Left renal cortex interstitium (tissue), 4 donors: ENCODE results near the gene RADIL. TPM values are rescaled to one million over a fixed set of nuclear protein-coding genes. Genes with fewer than 3 reads are reported as not detected.

ENCODE experiments used
- DNase-seq, 4 donors: peaks; one replicate each; pipeline ENCODE4 v3.0.0-alpha.2; 2013; ENCODE audit warnings: low read depth in 4 of 4, low spot score in 2 of 4, missing footprints in 1 of 4
- polyA plus RNA-seq, 4 donors: library from polyadenylated mRNA; unstranded; fragments of 120-200 nt; gene quantifications; one replicate each; pipeline ENCODE4 v1.2.1, GENCODE V29; 2013; ENCODE audit not compliant: insufficient read length in 4 of 4

The RADIL gene
- polyA plus RNA-seq, 4 donors = 1.5 to 2.9 (median 1.9) TPM

DNA sequence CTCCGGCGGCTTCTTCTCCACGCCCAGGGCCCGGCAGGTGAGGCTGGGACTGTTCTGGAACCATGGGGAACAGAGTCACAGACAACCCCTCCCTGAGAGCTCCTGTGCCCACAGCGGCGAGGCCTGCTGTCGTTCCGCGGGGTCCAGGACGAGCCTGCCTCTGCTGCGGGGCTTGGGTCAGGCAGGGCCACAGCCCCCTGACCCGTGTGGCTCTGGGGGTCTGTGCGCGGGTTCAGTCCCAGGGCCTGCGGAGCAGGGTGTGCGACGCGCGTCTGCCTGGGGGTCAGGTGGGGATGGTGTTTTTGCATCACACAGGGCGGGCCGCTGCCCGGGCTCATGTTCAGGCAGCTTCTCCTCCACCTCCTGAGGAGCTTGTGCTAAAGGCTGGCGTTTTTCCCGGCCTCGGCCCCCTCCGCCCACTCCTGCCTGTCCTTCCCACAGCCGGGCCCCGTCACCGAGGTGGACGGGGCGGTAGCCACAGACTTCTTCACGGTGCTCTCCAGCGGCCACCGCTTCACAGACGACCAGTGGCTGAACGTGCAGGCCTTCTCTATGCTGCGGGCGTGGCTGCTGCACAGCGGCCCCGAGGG is 99.7 kb downstream of the RADIL start:
- no peak for DNase-seq

DNA sequence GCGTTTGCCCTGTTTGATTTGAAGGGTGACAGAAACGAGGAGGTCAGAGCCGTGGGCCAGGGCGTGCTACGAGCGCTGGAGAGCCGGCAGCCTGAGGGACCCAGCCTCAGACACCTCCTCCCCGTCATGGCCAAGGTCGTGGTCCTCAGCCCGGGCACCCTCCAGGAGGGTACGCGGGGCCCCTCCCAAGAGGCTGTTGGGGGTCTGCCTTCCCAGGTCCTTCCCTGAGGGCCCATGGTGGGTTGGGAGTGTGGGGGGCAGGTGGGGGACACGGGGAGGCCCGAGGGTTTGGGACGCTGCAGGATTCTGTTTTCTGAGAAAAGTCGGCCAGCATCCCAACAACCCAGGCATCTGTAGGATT is 100.2 kb downstream of the RADIL start:
- no peak for DNase-seq

DNA sequence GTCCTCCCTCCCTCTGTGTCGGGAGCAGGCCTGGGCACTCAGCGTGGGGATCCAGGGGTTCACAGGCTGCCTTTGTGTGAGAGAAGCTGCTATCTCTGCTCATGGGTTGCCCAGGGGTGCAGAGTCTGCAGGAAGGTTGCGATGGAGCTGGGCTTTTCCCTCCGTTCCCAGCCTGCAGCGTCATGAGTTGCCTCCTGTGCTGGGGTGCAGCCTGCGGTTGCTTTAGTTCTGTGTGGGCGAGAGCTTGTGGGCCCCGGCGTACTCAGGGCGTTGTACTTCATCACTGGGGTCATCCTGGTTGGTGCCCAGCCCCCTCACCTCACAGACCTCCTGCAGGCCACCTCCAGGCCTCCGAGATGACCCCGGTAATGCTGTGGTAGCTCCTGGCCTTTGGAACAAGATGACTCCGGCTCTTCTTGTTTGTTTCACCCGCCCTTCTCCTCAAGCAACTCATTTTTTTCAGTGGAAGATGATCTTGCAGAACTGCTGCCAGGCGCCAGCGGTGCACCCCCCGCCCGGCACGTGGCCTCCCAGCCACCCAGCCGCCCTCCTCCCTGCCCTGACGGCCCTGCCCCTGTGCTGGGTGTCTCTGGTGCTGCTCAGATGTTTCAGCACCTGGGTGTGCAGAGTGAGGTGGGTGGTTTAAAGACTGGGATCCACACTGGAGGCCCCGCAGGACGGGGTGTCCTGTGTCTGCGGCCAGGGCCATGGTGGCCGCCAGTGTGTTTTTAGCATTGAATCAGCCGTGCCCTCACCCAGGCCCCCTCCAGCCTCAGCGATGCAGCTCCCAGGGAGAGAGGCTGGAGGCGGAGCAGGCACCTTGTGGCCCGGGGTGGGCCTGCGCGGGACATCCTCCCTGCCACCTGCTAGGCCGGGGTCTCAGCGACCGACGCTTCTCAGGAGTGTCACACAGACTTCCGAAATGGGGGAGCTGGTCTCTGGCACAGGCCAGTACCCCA is 100.9 kb downstream of the RADIL start:
- no peak for DNase-seq

DNA sequence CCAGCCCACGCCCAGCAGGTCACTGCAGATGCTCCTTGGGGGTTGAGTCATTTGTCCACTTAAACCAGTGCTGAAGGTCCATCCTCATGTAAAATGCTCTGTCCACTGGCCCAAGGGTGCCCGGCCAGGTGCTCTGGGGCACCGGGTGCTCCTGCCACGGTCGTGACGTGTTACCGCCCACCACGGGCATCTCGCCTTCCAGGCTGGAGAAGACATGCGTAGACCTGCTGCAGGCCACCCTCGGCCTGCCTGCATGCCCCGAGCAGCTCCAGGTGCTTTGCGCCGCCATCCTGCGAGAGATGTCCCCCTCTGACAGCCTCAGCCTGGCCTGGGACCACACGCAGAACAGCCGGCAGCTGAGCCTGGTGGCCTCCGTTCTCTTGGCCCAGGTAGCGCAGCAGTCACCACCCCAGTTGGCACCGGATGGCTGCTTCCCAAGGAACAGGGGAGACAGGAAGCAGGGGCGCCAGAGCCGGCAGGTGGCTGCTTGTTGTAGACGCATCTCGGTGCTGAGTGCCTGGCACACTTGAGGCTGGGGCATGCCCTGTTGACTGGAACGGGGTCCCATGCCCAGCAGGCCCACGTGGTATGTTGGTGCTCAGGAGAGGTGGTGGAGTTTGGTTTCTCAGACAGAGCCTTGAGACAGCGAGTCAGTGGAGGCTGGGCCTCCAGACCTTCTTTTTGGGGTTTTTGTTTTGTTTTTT is 102.0 kb downstream of the RADIL start:
- no peak for DNase-seq

DNA sequence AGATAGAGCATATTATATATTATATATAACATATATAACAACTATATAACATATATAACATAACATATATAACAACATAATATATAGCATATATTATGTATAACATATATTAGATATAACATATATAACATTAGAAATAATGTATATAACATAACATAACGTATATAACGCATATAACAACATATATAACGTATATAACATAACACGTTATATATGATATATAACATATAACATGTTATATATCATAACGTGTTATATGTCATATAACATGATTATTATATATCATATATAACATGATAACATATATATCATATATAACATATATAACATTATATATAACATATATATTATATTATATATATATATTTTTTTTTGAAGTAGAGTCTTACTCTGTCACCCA is 104.4 kb downstream of the RADIL start:
- DNase-seq = no peak

DNA sequence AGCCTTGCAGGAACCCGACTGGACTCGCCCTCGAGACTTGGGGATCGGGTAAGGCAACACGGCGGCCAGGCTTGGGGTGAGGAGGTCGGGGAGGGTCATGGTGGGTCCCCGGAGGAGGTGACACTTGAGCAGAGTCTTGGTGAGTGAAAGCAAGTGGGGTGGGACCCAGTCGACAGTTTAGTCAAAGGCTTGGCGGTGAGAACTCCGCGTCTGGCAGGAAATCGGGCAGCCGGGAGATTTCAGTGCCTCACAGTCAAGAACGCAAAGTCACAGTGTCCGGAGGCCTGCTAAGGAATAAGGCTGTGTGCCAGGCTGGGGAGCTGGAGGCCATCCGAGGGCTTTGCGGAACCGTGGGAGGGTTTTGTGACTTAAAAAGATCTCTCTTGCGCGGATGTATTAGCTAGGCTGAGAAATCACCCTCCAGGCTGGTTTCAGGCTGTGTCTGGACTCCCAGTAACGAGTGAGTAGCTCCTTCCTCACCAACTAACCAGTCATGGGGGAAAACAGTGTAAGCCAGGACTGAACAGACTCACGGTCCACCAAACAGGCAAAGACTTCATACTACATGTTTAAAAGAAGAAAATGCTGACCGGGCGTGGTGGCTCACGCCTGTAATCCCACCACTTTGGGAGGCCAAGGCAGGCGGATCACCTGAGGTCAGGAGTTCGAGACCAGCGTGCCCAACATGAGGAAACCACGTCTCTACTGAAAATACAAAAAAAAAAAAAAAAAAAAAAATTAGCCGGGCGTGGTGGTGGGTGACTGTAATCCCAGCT is 107.5 kb downstream of the RADIL start:
- DNase-seq = no peak

DNA sequence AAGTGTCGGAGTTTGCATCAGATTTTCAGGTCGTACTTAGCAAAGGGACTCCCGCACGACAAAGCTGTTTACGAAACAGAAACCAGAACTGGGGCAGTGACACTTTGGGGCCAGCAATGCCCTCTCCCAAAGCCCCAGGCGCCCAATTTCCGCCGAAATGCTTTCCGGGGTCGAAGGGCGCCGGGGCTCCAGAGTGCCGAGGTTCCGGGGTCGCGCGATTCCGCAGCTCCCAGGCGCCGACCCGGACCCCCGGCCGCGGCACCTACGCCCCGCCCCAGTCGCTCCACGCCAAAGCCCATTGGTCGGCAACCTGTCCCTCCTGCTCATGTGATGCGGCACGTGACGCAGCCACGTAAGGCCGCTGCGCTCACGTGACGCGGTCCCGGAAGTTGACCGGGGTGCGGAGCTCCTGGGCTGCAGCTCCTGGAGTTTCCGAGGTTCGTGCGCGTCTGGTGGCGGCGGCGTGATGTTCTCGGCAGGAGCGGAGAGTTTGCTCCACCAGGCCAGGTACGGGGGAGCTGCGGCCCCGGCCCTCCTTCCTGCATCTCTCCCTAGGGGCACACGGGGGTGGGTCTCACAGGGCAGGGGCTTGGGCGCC is 108.2 kb downstream of the RADIL start, which contains the start of gene AP5Z1:
AP5Z1 (plus strand) TSS at position 374 of the 598 bp plus-strand sequence; CDS start at position 467, 93 bp downstream.
- DNase-seq = peak; percentile 83 to 92 (median 88)

DNA sequence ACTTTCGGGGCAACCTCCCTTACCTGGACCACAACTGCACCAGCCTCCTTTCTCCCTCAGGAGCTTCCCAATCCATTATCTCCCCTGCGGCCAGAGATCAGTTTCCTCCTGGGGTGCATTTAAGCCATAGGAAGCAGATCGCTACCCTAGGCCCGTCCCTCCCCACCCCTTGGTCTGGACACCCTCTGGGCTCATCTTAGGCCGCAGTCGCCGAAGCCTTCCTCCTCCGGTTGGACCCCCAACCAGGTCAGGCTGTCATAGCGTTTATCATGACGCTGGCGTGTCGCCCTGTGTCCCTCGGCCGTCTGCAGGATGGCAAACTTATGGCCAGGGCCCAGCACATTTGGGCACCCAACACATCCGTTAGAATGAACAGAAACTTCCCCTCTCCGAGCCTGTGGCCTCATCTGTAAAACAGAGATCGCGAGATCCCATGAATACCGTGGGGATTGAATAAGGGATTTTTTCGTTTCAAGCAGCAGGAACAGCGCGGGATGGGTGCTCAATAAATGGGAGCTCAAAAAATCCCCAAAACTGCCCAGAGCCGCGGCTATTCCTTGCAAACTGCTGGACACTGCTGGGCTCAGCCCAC is 108.8 kb downstream of the RADIL start:
- peak in 1 of 4 donors; percentile 72 for DNase-seq

DNA sequence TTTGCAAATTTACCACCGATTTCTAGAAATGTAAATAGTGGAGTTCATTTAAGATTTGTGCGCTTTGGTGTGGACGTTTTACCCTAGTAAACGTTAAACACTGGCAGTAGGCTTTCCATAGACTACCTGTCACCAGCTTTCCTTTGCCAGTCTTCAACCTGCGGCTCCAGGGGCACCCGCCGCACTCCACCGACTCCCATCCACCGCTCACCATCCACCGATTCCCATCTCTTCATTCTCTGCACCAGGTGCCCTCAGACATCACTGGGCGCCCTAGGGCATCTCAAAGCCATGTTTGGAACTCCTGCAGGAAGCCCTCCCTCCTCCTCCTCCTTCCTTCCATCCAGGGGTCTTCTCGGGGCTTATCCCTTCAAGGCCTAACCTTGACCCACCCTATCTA is 109.5 kb downstream of the RADIL start:
- DNase-seq = no peak

DNA sequence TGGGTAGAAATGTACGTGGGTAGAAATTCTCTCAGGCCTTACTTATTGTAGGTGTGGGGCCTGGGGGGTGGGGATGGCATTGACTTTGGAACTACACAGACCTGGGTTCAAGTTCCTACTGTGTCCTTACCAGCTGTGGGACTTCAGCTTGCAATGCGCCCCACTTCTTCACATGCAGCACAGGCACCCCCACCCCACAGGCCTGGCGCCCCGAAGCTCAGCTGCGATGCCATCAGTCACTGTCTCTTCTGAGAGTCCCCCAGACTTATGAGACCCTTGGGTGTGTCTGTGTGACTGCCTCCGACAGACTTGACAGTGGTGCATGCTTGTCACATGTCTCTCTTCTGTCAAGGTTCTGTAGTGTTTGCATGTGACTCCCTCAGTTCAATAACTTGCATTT is 111.2 kb downstream of the RADIL start:
- no peak for DNase-seq

DNA sequence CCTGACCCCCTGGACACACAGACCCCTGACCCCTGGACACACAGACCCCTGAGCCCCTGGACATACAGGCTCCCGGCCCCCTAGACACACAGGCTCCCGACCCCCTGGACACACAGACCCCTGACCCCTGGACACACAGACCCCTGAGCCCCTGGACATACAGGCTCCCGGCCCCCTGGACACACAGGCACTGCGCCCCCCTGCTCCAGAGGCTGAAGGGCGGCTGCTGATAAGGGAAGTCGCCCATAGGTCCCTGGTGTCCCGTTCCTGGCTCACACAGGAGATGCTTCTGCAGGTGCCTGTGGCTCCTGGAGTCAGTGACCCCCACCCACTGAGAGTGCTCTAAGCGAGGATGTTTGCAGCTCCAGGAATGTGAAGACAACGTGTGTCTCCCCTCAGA is 111.8 kb downstream of the RADIL start:
- DNase-seq = no peak

DNA sequence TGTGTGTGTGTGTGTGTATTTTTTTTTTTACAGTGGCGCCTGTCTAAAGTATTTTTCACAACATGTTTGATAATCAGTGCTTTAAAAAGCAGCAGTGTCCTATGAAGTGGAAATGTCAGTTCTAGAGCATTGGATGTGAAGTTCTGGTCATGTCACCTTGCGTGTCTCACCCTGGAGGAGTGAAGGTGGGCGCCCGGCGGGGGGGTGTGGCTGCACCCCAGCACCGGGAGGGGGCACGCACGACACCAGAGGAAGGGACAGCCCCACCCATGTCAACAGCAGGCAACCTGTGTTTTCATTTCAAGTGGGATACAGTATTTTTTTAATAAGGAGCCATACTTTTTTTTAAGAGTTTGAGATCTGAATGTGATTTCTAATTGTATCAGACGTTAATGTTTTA is 112.6 kb downstream of the RADIL start:
- no peak for DNase-seq

DNA sequence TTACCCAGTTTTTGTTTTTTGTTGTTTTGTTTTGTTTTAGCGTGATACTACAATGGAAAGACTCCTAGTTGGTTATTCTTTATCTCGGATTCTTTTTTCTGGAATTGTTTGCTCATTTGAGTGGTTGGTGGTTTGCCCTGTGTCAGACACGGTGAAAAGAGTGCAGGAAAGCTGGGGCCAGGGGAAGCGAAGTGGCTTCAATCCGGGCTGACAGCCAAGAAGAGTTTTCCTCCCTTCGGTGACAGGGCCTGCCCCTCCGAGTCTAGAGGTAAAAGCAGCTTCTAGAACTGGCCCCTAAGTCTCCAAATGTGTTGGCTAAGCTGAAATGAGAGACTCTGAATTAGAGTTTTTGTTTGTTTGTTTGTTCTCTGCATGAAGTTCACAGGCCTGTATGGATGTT is 113.8 kb downstream of the RADIL start:
- DNase-seq = no peak

DNA sequence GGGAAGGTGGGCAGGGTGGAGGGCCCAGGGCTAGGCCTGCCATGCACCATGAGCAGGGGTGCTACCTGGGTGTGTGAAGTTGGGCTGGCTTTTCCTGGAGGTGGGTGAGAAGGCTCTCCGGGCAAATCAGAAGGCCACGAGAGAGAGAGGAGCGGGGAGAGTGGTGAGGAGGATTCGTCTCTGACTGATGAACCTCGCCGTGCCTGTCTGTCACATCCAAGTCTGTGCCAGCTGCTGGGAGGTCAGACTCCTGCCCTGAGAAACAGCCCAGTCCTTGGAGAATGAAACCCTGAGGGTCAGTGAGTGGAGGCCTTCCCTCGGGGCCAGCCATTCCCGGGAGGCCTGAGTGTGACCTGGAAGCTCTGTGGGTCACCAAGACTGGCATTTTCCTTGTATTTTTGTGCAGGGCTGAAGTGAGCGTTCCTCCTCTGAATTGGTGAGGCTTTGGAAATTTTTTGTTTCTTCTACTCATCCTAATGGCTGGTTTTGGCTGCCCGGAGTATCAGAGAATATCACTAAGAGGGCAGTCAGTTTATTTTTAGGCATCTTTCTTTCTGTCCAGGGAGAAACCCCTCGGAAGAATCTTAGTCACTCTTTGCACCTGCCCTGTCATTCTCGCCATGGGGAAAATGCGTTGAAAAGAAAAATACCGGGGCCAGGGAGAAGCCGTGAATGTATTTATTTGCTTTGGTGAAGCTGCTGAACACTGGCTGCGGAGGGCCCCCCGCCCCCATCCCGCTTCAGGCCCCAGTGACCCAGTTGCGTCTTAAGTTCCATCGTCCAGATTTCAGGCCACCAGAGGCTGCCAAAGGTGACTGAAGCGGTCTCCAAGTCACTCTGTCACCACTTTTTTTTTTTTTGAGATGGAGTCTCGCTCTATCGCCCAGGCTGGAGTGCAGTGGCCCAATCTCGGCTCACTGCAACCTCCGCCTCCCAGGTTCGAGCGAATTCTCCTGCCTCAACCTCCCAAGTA is 114.6 kb downstream of the RADIL start:
- DNase-seq = no peak

DNA sequence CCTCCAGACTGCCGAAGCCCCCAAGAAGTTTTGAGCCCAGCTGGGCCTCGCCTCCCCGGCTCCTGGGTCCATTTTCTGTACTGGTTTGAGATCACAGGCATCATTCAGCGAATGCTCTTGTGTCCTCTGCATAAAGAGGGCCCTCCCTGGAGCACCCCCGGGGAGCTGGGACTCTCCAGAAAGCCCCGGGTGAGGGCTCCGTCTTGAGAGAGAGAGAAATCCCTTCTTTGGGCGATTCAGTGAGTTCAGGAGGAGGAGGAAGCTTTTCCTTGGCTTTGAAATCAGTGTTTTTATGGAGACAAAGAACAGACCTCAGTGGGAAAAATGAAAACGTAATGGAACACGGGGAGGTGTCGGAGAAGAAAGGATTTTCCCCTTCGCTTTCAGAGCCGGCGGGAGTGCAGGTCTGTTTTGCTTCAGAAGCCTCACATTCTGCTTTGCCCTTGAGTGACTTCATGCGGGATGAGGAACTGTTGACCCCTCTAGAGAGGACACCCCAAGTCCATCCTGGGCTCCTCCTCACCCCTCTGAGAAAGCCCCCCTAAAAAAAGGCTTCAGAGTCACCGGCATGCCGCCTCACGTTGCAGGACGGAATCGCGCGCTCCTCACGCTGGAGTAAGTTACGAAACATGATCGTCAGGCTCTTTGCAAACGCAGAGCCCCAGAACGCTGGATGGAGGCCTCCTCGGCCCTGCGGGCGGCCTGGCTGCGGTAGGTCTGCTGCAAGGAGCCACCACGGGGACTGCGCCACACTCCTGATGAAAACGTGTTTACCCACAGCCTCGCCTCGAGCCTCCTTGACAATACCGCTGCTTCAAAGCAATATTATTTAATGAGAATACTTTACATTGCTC is 116.6 kb downstream of the RADIL start:
- no peak for DNase-seq

DNA sequence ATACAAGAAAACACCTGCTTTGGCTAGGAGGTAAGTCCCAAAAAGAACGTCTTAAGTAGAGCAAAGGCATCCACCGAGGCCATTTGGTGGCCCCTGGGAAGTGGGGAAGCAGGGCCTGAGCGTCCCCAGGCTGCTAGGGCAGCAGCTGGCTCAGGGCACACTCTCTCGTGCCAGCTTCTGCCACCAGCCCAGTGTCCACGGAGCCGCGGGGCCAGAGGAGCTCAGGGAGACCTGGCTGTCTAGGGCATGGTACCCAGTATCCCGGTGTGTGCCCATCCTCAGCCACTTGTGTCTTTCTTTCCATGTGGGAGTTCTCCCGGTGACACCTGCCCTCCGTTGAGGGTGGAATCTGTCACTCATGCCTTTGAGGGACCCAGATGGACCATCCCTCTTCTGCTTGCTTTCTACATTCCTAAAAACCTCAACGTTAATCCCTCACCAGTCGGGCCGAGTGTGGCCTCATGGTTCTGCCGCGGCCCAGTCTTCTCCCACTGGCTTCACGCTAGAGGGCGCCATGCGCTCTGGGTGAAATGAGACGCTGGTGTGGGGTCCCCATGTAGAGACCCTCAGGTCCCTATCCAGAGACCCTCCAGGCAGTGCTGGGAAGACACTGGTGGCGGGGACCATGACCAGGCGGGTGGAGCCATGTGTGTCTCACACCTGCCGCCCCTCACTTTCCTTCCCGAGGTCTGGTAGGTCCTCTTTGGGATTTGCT is 117.6 kb downstream of the RADIL start:
- no peak for DNase-seq

DNA sequence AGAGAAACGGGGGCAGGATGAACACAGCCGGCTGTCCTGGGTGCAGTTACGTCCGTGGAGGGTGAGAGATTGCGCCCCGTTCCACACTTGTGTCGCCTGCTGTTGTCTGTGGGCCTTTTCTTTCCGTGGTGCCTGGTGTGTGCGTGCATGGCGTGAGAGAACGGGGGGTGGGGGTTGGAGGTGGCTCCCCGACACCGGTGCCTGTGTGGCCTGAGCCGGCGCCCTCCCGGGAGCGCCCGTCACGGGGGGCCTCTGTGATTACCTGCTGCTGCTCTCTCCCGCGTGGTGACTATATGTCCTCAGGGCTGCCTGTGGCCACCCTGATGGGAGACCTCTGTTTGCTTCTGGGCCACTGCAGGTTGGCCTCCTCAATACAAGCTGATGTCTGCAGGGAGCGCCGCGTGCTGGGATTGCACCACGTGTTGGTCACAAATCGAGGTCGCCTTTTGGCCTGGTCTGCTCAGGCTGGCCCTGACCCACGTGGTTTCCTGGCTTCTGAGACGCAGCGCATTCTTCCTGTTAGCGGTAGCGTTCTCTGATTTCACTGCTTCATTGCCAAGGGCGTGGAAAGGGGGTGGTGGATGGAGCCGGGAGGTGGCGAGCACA is 119.0 kb downstream of the RADIL start:
- DNase-seq = no peak
